Parathyroid adenoma (tissue), 2 donors: Measurements from ENCODE around the gene L3MBTL1.
"Not testable (repeated sequence)": the region's sequence is repeated elsewhere in the genome, so short reads cannot be mapped to it uniquely, and the experiment has no call there.

Source experiments
- H2AFZ ChIP-seq: fragments of 300-600 bp; sonication (generic); one replicate; pipeline ENCODE4 v1.7.0; 2017; ENCODE audit warnings: antibody characterized with exemption, mild to moderate bottlenecking
- H3K27ac ChIP-seq: fragments of 300-600 bp; sonication (generic); one replicate; pipeline ENCODE4 v1.7.0; 2017
- H3K27me3 ChIP-seq: fragments of 300-600 bp; sonication (generic); one replicate; pipeline ENCODE4 v1.7.0; 2017; ENCODE audit warnings: low read length; ENCODE audit not compliant: control insufficient read depth, insufficient read depth
- H3K36me3 ChIP-seq: fragments of 300-600 bp; sonication (generic); one replicate; pipeline ENCODE4 v1.7.0; 2017; ENCODE audit warnings: low read length; ENCODE audit not compliant: control insufficient read depth, insufficient read depth
- H3K4me1 ChIP-seq: fragments of 300-600 bp; sonication (generic); one replicate; pipeline ENCODE4 v1.7.0; 2017; ENCODE audit warnings: control low read depth
- H3K4me2 ChIP-seq: fragments of 300-600 bp; sonication (generic); one replicate; pipeline ENCODE4 v1.7.0; 2017; ENCODE audit warnings: low read length
- H3K4me3 ChIP-seq: fragments of 300-600 bp; sonication (generic); one replicate; pipeline ENCODE4 v1.7.0; 2017; ENCODE audit warnings: low read depth, low read length
- H3K79me2 ChIP-seq: fragments of 300-600 bp; sonication (generic); one replicate; pipeline ENCODE4 v1.7.0; 2017; ENCODE audit warnings: control low read depth
- H3K9ac ChIP-seq: fragments of 300-600 bp; sonication (generic); one replicate; pipeline ENCODE4 v1.7.0; 2017; ENCODE audit warnings: mild to moderate bottlenecking
- H3K9me3 ChIP-seq: fragments of 300-600 bp; sonication (generic); one replicate; pipeline ENCODE4 v1.7.0; 2017; ENCODE audit warnings: low read length; ENCODE audit not compliant: control insufficient read depth
- CTCF ChIP-seq: fragments of 300-600 bp; sonication (generic); IDR thresholded peaks from one replicate; pipeline ENCODE4 v1.7.0; 2017; ENCODE audit warnings: antibody characterized with exemption, mild to moderate bottlenecking
- donor health status: primary hyperparathyroidism.

The L3MBTL1 gene

GRCh38 chr20:43586641-43587040 is 79.1 kb downstream of the L3MBTL1 start:
- Histone ChIP-seq H3K79me2 (peaks cover 9% of the 10 kb centered on the region), H3K4me2 (no peak overlapping the region), H3K4me3 (no peak overlapping the region), H3K36me3 (no peaks in the 10 kb centered on the region), H3K27me3 (no peaks in the 10 kb centered on the region), H2AFZ (no peak overlapping the region), H3K27ac (no peak overlapping the region), H3K4me1 (peaks cover 3% of the 10 kb centered on the region), H3K9ac (no peak overlapping the region), H3K9me3 (no peaks in the 10 kb centered on the region)
- TF ChIP-seq CTCF: no peak

DNA sequence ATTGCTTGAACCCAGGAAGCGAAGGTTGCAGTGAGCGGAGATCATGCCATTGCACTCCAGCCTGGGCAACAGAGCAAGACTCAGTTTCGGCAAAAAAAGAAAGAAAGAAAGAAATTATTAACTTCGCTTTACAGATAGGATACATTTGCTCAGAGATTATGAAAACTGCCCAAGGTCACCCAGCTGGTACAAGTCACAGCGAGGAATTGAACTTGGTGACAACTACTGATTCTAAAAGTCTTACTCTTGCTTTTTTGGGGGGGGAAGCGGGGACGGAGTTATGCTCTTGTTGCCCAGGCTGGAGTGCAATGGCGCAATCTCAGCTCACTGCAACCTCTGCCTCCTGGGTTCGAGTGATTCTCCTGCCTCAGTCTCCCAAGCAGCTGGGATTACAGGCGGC is 81.0 kb downstream of the L3MBTL1 start:
- not testable (repeated sequence) for H3K9me3 ChIP-seq, H3K27me3 ChIP-seq, H3K4me3 ChIP-seq, H3K27ac ChIP-seq, H3K36me3 ChIP-seq, H3K79me2 ChIP-seq, H3K4me2 ChIP-seq, H3K4me1 ChIP-seq, H3K9ac ChIP-seq, H2AFZ ChIP-seq

GRCh38 chr20:43590036-43590391 is 82.5 kb downstream of the L3MBTL1 start:
- Histone ChIP-seq H3K27me3 (no peaks in the 10 kb centered on the region), H3K36me3 (no peaks in the 10 kb centered on the region), H2AFZ (peak overlapping the region; percentile 100), H3K79me2 (peaks cover 9% of the 10 kb centered on the region), H3K9me3 (no peaks in the 10 kb centered on the region), H3K4me3 (peak overlapping the region; percentile 97), H3K4me2 (peak overlapping the region; percentile 98), H3K4me1 (peaks cover 3% of the 10 kb centered on the region), H3K27ac (peak overlapping the region; percentile 89), H3K9ac (peak overlapping the region; percentile 54)
- no peak for TF ChIP-seq CTCF

GRCh38 chr20:43590392-43591303 is 83.2 kb downstream of the L3MBTL1 start, which contains the start of gene IFT52:
IFT52 (plus strand) TSS chr20:43590937; CDS start chr20:43594699, 3,762 bp downstream.
- Histone ChIP-seq H3K27me3 (no peaks in the 10 kb centered on the region), H3K27ac (peak within 1 kb of the TSS; percentile 89), H3K79me2 (peaks cover 9% of the 10 kb centered on the region), H3K36me3 (no peaks in the 10 kb centered on the region), H2AFZ (peak within 1 kb of the TSS; percentile 100), H3K9me3 (no peaks in the 10 kb centered on the region), H3K9ac (peak within 1 kb of the TSS; percentile 54), H3K4me2 (peak within 1 kb of the TSS; percentile 98), H3K4me1 (peaks cover 3% of the 10 kb centered on the region), H3K4me3 (peak within 1 kb of the TSS; percentile 97)
- TF ChIP-seq CTCF: no peak
